ENCODE data around the gene KCNMA1. TPM values are rescaled to one million over a fixed set of nuclear protein-coding genes. Genes with fewer than 3 reads are reported as not detected.

Gene KCNMA1
- total RNA-seq, 1 donor from 2014 or later, result 95.5 TPM

GRCh38 chr10:77566914-77567566 is 70.6 kb downstream of the KCNMA1 start:
- Mint-ChIP-seq H3K27ac (ENCODE audit: unreplicated experiment) (no peak overlapping the region), H3K27me3 (ENCODE audit: unreplicated experiment) (no peaks in the 10 kb centered on the region), H3K36me3 (ENCODE audit: unreplicated experiment) (peaks cover 5% of the 10 kb centered on the region), H3K9me3 (ENCODE audit: unreplicated experiment) (no peaks in the 10 kb centered on the region), H3K4me3 (ENCODE audit: unreplicated experiment) (no peak overlapping the region), H3K4me1 (ENCODE audit: unreplicated experiment) (peaks cover 56% of the 10 kb centered on the region)
- no peak for TF ChIP-seq CTCF (IDR thresholded peaks at IDR 0.05)
- DNase-seq (ENCODE audit: extremely low spot score, unreplicated experiment), result no peak

GRCh38 chr10:77566236-77566635 is 71.4 kb downstream of the KCNMA1 start:
- H3K27ac Mint-ChIP-seq (ENCODE audit: unreplicated experiment), result no peak overlapping the region
- peaks cover 51% of the 10 kb centered on the region for H3K4me1 Mint-ChIP-seq (ENCODE audit: unreplicated experiment)
- no peak for TF ChIP-seq CTCF (IDR thresholded peaks at IDR 0.05)
- H3K27me3 Mint-ChIP-seq (ENCODE audit: unreplicated experiment), result no peaks in the 10 kb centered on the region
- H3K4me3 Mint-ChIP-seq (ENCODE audit: unreplicated experiment), result no peak overlapping the region
- DNase-seq (ENCODE audit: extremely low spot score, unreplicated experiment), result no peak
- H3K9me3 Mint-ChIP-seq (ENCODE audit: unreplicated experiment), result no peaks in the 10 kb centered on the region
- H3K36me3 Mint-ChIP-seq (ENCODE audit: unreplicated experiment), result peaks cover 5% of the 10 kb centered on the region

- Mint-ChIP-seq H3K4me3 (ENCODE audit: unreplicated experiment) (no peak overlapping the region), H3K27ac (ENCODE audit: unreplicated experiment) (peak overlapping the region; percentile 51), H3K36me3 (ENCODE audit: unreplicated experiment) (peaks cover 1% of the 10 kb centered on the region), H3K4me1 (ENCODE audit: unreplicated experiment) (peaks cover 52% of the 10 kb centered on the region), H3K9me3 (ENCODE audit: unreplicated experiment) (no peaks in the 10 kb centered on the region), H3K27me3 (ENCODE audit: unreplicated experiment) (no peaks in the 10 kb centered on the region)
- TF ChIP-seq CTCF (IDR thresholded peaks at IDR 0.05), result no peak
- DNase-seq (ENCODE audit: extremely low spot score, unreplicated experiment), result no peak
Observed at GRCh38 chr10:77565590-77566023, 72.0 kb downstream of the KCNMA1 start.

- peaks cover 56% of the 10 kb centered on the region for H3K4me1 Mint-ChIP-seq (ENCODE audit: unreplicated experiment)
- H3K27ac Mint-ChIP-seq (ENCODE audit: unreplicated experiment), result peak overlapping the region; percentile 51
- H3K9me3 Mint-ChIP-seq (ENCODE audit: unreplicated experiment), result no peaks in the 10 kb centered on the region
- H3K4me3 Mint-ChIP-seq (ENCODE audit: unreplicated experiment), result no peak overlapping the region
- H3K36me3 Mint-ChIP-seq (ENCODE audit: unreplicated experiment), result peaks cover 1% of the 10 kb centered on the region
- no peaks in the 10 kb centered on the region for H3K27me3 Mint-ChIP-seq (ENCODE audit: unreplicated experiment)
- no peak for DNase-seq (ENCODE audit: extremely low spot score, unreplicated experiment)
- TF ChIP-seq CTCF (IDR thresholded peaks at IDR 0.05), result no peak
Observed at GRCh38 chr10:77564731-77565589, 72.6 kb downstream of the KCNMA1 start.

GRCh38 chr10:77563638-77564270 is 73.9 kb downstream of the KCNMA1 start:
- TF ChIP-seq CTCF (IDR thresholded peaks at IDR 0.05), result no peak
- no peak overlapping the region for H3K4me3 Mint-ChIP-seq (ENCODE audit: unreplicated experiment)
- peaks cover 56% of the 10 kb centered on the region for H3K4me1 Mint-ChIP-seq (ENCODE audit: unreplicated experiment)
- no peaks in the 10 kb centered on the region for H3K9me3 Mint-ChIP-seq (ENCODE audit: unreplicated experiment)
- no peaks in the 10 kb centered on the region for H3K27me3 Mint-ChIP-seq (ENCODE audit: unreplicated experiment)
- DNase-seq (ENCODE audit: extremely low spot score, unreplicated experiment), result no peak
- H3K27ac Mint-ChIP-seq (ENCODE audit: unreplicated experiment), result no peak overlapping the region
- peaks cover 1% of the 10 kb centered on the region for H3K36me3 Mint-ChIP-seq (ENCODE audit: unreplicated experiment)

Measured in osteocyte (in vitro differentiated cells).